ENCODE results near the gene HLA-E.
A peak's percentile ranks its signal among the peaks of the same experiment; 100 is the strongest.
"Not testable (repeated sequence)": the region's sequence is repeated elsewhere in the genome, so short reads cannot be mapped to it uniquely, and the experiment has no call there.

The HLA-E gene

GRCh38 chr6:30529349-30529875, 40.1 kb downstream of the HLA-E start:
- not testable (repeated sequence) for H3K4me1 ChIP-seq (ENCODE audit: insufficient read depth, low read length); H3K9ac ChIP-seq (ENCODE audit: low read depth, low read length); H3K36me3 ChIP-seq (ENCODE audit: insufficient read depth, low read length); H3K9me3 ChIP-seq (ENCODE audit: control insufficient read depth, insufficient read depth, low read length)

GRCh38 chr6:30530014-30530413, 40.7 kb downstream of the HLA-E start:
- H3K9ac ChIP-seq (ENCODE audit: low read depth, low read length), result no peak overlapping the region
- no peaks in the 10 kb centered on the region for H3K36me3 ChIP-seq (ENCODE audit: insufficient read depth, low read length)
- no peaks in the 10 kb centered on the region for H3K4me1 ChIP-seq (ENCODE audit: insufficient read depth, low read length)
- H3K9me3 ChIP-seq (ENCODE audit: control insufficient read depth, insufficient read depth, low read length), result no peaks in the 10 kb centered on the region

DNA sequence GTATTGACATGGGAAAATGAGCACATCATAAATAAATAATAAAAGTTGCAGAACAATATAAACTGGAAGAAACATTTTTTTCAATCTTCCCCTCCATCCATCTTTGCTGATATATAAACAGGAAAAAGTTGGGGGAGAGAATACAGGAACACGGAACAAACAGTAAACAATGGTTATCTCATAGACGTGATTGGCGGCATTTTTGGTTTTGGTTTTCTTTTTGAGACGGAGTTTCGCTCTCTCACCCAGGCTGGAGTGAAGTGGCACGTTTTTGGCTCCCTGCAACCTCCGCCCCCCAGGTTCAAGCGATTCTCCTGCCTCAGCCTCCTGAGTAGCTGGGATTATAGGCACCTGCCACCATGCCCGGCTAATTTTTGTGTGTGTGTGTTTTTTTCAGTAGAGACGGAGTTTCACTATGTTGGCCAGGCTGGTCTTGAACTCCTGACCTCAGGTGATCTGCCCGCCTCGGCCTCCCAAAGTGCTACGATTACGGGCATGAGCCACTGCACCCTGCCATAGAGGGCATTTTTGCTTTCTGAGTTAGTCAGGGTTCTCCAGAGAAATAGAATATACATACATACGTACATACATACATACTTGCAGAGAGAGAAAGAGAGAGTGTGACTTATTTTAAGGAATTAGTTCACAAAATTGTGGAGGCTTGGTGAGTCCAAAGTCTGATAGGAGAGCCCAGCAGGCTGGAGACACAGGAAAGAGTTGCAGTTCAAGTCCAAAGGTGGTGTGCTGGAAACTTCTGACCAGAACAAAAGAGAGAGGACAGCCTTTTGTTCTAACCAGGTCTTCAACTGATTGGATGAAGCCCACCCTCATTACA, 44.4 kb downstream of the HLA-E start:
- H3K9ac ChIP-seq (ENCODE audit: low read depth, low read length), result no peak overlapping the region

GRCh38 chr6:30537931-30538330, 48.6 kb downstream of the HLA-E start:
- Histone ChIP-seq H3K36me3 (ENCODE audit: insufficient read depth, low read length) (no peaks in the 10 kb centered on the region), H3K4me1 (ENCODE audit: insufficient read depth, low read length) (no peaks in the 10 kb centered on the region), H3K9ac (ENCODE audit: low read depth, low read length) (no peak overlapping the region), H3K9me3 (ENCODE audit: control insufficient read depth, insufficient read depth, low read length) (no peaks in the 10 kb centered on the region)

More for the DNA sequence above, 44.4 kb downstream of the HLA-E start:
- H3K4me1 ChIP-seq (ENCODE audit: insufficient read depth, low read length), result no peaks in the 10 kb centered on the region
- H3K9me3 ChIP-seq (ENCODE audit: control insufficient read depth, insufficient read depth, low read length), result no peaks in the 10 kb centered on the region
- H3K36me3 ChIP-seq (ENCODE audit: insufficient read depth, low read length), result no peaks in the 10 kb centered on the region

GRCh38 chr6:30541515-30542403, 52.5 kb downstream of the HLA-E start:
- 0 out of 2 replicates have a peak, but pooled peaks cover 3% of the 10 kb centered on the region for H3K4me1 ChIP-seq (ENCODE audit: insufficient read depth, low read length)
- H3K36me3 ChIP-seq (ENCODE audit: insufficient read depth, low read length), result no peaks in the 10 kb centered on the region
- no peaks in the 10 kb centered on the region for H3K9me3 ChIP-seq (ENCODE audit: control insufficient read depth, insufficient read depth, low read length)
- H3K9ac ChIP-seq (ENCODE audit: low read depth, low read length), result peak overlapping the region; percentile 45; the same call in 1 of the 2 replicates

DNA sequence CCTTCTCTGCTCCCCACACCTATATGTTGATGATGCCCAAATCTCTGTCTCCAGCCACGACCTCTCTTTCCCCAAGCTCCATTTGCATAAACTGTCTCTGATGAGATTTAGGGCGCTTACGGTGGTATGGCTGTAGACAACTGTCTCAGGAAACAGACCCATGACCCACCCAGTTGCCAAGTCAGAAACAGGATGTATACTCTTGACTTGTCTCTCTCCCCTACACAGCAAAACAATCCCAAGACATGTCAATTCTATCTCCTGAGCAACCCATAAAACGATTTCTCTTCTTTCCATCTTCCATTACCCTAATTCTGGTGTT, 53.1 kb downstream of the HLA-E start:
- H3K36me3 ChIP-seq (ENCODE audit: insufficient read depth, low read length), result peaks cover 2% of the 10 kb centered on the region; the same call in 1 of the 2 replicates
- H3K9ac ChIP-seq (ENCODE audit: low read depth, low read length), result peak overlapping the region; percentile 45; the same call in 1 of the 2 replicates
- H3K9me3 ChIP-seq (ENCODE audit: control insufficient read depth, insufficient read depth, low read length), result no peaks in the 10 kb centered on the region
- 0 out of 2 replicates have a peak, but pooled peaks cover 3% of the 10 kb centered on the region for H3K4me1 ChIP-seq (ENCODE audit: insufficient read depth, low read length)

GRCh38 chr6:30542915-30543314, 53.6 kb downstream of the HLA-E start:
- H3K36me3 ChIP-seq (ENCODE audit: insufficient read depth, low read length), result peaks cover 2% of the 10 kb centered on the region; the same call in 1 of the 2 replicates
- H3K9me3 ChIP-seq (ENCODE audit: control insufficient read depth, insufficient read depth, low read length), result no peaks in the 10 kb centered on the region
- H3K4me1 ChIP-seq (ENCODE audit: insufficient read depth, low read length), result 0 out of 2 replicates have a peak, but pooled peaks cover 3% of the 10 kb centered on the region
- no peak overlapping the region for H3K9ac ChIP-seq (ENCODE audit: low read depth, low read length)

Data from ES-I3 (cell line).